Activated CD8-positive, alpha-beta memory T cell treated with anti-CD3 and anti-CD28 coated beads for 1 hour (primary cell): ENCODE data around the gene RMP24.
"Not testable (repeated sequence)": the region's sequence is repeated elsewhere in the genome, so short reads cannot be mapped to it uniquely, and the experiment has no call there.

Experiments used
- DNase-seq, 2 donors: peaks; one replicate each; pipeline ENCODE4 v3.0.0-alpha.2; 2020; ENCODE audit warnings: low read depth in 1 of 2; ENCODE audit errors: extremely low read depth in 1 of 2

Gene RMP24

GRCh38 chr18:35967866-35968265 is 4.6 kb upstream of the RMP24 start:
- DNase-seq = not testable (repeated sequence)

GRCh38 chr18:35968278-35968880 is 4.1 kb upstream of the RMP24 start:
- DNase-seq = no peak

DNA sequence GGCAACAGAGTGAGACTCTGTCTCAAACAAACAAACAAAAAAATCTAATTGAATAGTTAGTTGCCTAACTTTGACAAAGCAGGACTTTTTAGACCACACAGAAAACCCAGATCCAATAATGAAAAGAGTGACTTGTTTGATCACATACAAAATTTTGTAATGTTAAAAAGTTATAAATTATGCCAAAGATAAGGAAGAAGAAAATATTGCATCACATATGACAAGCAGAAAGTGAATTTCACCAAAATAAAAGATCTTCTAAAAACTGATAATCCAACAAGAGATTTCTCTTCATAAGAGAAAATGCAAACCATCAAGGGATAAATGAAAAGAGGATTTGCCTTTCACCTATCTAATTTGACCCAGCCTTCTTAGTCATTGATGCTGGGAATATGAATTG is 2.8 kb upstream of the RMP24 start:
- no peak for DNase-seq

DNA sequence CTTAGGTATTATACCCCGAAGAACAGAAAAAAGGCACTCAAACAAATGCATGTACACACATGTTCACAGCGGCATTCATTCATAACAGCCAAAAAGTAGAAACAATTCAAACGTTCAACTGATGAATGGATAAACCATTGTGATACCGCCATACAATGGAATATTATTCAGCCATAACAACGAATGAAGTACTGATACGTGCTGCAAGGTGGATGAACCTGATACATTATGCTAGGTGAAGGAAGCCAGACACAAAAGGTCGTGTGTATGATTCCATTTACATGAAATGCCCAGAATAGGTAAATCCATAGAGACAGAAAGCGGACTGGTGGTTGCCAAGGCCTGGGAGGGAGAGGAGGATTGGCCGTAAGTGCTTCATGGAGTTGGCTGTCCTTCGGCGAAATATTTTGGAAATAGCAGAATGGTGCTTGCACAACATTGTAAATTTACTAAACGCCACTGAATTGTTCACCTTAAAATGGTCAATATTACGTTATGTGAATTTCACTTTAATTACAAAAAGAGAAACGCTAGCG is 750 bp upstream of the RMP24 start:
- no peak for DNase-seq

- DNase-seq = no peak
Measured at GRCh38 chr18:35973650-35974049, 1.2 kb downstream of the RMP24 start.

- DNase-seq = no peak
Measured at GRCh38 chr18:35974181-35974580, 1.7 kb downstream of the RMP24 start.

- no peak for DNase-seq
Measured at GRCh38 chr18:35979112-35979511, 6.6 kb downstream of the RMP24 start.

- no peak for DNase-seq
Measured at GRCh38 chr18:35982409-35983114, 10.1 kb downstream of the RMP24 start.

DNA sequence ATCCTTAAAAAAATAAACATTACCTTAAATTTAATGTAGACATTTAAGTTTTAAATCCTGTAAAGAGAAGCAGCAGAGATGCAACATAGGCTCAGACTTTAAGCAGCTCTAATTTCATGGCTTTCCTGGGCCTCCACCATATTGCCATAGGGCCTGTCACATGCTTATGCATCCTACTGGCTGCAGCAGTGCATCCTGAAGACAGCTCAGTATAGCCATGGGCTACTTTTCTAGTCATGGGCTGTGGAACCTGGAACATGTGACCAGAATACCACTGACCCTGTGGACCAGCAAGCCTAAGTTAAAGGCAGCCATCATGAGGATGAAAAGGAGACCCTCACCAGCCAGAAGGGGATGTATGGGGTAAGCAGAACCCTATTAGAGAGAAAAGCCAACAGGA is 10.7 kb downstream of the RMP24 start:
- DNase-seq = no peak

DNA sequence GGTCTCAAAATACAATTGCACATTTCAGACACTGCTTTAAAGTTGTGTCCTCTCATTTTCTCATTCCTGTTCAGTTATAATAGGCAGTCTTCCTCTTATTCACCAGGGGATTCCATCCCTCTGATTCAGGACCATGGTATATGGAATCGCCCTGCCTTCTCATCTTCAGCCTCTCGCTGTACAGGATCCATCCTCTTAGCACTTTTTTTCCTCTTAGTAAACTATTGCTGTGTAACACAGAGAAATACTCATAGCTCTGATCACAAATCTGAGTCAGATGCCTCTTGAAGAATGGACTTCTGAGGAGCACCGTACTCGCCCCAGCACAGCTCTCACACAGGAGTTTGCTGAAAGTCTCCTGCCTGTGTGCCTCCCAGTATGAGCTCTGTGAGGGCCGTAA is 11.3 kb downstream of the RMP24 start:
- DNase-seq = no peak

DNA sequence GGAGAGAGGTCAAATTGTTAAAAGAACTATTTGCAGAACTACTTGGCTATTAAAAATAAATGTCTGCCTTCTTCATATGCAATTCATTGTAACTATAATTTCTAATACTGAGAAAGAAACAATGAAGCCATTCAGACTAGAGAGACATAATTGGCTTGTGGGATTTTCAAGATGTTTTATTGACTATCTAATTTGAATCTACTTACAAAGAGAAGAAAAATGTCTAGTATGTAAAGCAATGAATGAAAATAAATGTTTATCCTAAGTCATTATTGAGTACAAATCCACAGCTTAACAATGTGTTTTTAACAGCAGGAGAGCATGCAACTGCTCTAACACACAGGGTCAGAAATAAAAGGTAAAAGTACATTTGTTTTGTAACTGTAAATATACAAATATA is 19.2 kb downstream of the RMP24 start:
- DNase-seq = no peak

DNA sequence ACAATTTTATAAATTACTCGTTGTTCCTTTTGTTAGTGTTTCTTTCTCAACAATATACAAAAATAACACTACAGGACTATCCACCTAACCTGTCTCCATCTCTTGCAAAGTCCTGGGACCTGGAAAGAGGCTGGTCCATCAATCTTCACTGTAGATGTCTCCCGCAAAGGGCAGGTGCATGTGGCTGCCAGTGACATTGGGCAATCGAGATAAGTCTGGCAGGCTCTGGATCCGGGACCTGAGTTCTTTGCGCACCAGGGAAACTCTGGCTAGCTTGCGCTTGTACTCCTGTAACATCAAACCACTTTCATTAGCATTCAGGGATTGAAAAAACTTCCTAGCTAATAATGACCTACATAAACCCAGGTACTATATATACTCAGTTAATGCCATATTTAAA is 20.5 kb downstream of the RMP24 start:
- no peak for DNase-seq

- no peak for DNase-seq
Measured at GRCh38 chr18:35998967-35999366, 26.5 kb downstream of the RMP24 start.

DNA sequence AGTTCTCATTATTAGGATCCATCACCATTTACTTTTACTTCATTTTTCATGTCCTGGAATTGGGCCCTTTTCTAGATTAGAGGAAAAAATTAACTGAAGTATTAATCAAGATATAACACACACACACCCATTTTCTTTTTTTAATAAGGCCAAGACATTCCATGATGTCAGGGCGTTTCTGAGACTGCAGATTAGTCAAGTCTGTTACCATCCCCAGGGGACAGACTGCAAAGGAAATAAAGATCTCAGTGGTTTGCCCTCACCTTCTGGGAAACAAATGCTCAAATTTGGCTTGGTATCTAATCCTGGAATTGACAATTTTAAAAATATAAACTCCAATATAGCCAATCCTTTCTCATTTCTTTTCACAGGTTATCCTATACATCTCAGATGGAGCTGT is 27.4 kb downstream of the RMP24 start:
- no peak for DNase-seq

- no peak for DNase-seq
Measured at GRCh38 chr18:36006997-36007396, 34.5 kb downstream of the RMP24 start.

DNA sequence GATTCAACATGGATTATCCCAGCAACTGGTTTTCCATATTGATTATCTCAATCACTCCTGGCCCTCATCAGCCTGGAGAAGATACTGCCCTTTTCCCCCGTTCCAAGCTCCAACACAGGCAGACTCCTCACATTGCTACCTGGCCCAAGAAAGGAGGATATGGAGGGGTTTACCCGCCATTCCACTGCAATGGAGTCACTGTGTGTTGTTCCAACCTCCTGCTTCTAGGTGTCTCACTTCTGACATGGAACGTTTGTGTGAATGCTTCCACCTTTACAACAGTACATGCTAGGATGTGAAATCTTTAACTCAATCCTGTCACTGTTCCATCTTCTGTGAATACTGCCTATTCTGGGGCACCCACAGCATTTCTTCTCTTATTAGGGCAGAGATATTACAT is 36.7 kb downstream of the RMP24 start:
- no peak for DNase-seq

GRCh38 chr18:36012891-36013290 is 40.4 kb downstream of the RMP24 start:
- no peak for DNase-seq

DNA sequence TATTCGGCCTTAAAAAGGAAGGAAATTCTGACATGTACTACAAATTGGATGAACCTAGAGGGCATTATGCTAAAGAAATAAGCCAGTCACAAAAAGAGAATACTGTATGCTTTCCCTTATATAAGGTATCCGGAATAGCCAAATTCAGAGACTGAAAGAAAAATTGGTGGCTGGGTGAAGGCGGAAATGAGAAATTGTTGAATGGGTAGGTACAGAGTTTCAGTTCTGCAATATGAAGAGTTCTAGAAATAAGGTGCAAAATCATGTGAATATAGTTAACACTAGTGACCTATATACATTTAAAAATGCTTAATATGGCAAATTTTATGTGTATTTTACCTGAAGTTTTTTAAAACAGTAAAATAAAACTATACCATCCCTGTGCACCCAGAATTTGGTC is 43.1 kb downstream of the RMP24 start:
- no peak for DNase-seq

- no peak for DNase-seq
Measured at GRCh38 chr18:36017232-36017631, 44.8 kb downstream of the RMP24 start.

DNA sequence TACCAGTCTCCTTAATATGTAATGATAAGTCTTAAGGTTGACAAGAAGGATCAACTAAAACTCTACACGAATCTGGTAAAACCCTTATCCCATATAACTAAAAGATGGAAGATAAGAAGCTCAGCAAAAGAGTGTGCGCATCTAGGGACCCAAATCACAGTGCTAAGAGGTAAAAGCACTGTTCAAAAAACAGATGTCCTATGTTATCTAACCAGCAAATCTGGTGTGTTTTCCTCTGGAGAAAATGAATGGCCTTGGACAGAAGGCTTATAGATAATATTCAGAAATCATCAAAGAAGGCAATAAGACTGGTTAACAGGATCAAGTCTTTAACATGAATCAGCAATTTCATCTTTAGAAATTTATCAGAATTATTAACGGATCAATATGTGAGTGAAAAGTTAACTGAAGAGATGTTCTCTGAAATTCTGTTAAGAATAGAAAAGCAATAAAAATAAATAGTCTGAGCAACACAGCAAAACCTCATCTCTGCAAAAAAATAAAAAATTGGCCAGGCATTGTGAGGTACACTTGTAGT is 47.8 kb downstream of the RMP24 start:
- no peak for DNase-seq

GRCh38 chr18:36023336-36023735 is 50.9 kb downstream of the RMP24 start:
- no peak for DNase-seq

DNA sequence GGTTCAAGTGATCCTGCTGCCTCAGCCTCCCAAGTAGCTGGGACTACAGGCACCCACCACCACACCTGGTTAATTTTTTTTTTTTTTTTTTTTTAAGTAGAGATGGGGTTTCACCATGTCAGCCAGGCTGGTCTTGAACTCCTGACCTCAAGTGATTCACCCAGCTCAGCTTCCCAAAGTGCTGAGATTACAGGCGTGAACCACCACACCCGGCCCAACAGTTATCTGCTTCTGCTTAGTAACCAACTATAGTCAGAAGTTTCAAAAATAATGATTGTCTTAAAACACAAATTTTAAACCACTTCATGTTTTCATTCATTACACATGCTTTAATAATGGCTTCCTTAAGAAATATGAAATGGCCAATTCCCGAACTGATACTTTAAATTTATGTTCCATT is 51.8 kb downstream of the RMP24 start:
- DNase-seq = not testable (repeated sequence)
